A673 (cell line): Measurements from ENCODE around the gene XPO4.

Source experiments
- CTCF ChIP-seq: fragments of 300-800, 200-600 bp; sonication (generic); conservative IDR thresholded peaks from 2 replicates; pipeline ENCODE4 v1.5.1; 2017; ENCODE audit warnings: low read depth, mild to moderate bottlenecking, antibody characterized with exemption, low read length, moderate library complexity, mixed read lengths
- EZH2 ChIP-seq: fragments of 200-600 bp; sonication (generic); IDR thresholded peaks from 2 replicates; pipeline ENCODE4 v1.6.1; 2017; ENCODE audit warnings: borderline replicate concordance, low read depth, mild to moderate bottlenecking, mixed read lengths, antibody characterized with exemption, low read length; ENCODE audit not compliant: poor library complexity, severe bottlenecking

DNA sequence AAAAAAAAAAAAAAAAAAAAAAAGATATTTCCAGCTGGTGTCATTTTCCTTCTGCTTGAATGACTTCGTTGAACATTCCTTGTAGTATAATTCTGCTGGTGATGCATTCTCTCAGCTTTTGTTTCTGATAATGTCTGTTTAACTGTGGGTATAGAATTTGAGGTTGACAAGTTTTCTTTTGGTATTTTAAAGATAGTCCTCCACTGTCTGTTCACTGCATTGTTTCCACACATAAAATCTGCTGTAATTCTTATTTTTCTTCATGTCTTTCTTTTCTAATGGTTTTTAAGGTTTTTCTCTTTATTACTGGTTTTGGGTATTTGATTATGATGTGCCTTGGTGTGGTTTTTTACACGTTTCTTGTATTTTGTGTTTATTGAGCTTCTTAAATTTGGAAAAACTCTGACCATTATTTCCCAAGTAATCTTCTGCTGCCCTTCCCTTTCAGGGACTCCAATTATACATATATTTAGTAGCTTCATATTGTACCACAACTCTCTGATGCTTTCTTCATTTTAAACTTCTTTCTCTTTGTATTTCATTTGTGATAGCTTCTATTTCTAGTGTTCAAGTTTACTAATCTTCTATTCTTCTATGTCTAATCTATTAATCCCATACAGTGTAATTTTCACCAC, 135.1 kb downstream of the XPO4 start:
- TF ChIP-seq CTCF (no peak), EZH2 (no peak)
